DMS153 (cell line): Measurements from ENCODE around the gene ANKRD13B.

Experiments used
- DNase-seq: peaks from one replicate; lab custom pipeline; 2025; lab: John Stamatoyannopoulos, UW

ANKRD13B gene

GRCh38 chr17:29568331-29569244 is 24.3 kb upstream of the ANKRD13B start, which contains the start of gene TP53I13:
Gene TP53I13, plus strand, starts transcription at chr17:29568701. Its CDS starts 58 bp downstream, at chr17:29568759.
- DNase-seq: peak; percentile 58

DNA sequence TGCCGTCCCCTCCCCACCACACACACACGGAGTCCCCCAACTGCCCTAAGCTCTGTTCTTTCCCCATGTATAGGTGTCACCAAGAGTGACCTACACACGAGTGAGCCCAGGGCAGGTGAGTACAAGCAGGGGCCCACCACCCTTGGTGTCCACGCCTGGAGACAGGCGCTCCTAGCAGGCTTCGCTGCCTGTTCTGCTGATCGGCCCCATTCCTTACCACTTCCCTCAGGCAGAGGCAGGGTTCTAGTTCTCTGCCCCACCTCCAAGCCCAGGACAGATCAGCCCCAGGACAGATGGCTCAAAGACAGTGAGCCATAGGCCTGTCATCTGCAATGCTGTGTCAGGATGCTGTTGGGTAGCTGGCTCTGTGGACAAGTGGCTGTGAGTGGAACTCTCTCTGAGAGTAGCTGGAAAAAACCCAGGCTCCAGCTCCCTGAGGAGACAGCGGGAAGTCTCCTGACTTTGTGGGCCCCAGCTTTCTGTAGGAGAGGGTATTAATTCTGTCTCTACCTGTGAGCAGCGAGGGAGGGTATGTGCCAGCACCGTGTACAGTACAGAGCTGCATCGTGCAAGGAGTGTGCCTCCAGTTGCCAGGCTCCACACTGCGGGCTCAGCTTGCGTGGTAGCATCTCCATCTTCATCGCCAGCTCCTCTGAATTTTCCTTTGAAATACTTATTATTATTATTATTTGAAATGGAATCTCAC is 23.5 kb upstream of the ANKRD13B start:
- no peak for DNase-seq

DNA sequence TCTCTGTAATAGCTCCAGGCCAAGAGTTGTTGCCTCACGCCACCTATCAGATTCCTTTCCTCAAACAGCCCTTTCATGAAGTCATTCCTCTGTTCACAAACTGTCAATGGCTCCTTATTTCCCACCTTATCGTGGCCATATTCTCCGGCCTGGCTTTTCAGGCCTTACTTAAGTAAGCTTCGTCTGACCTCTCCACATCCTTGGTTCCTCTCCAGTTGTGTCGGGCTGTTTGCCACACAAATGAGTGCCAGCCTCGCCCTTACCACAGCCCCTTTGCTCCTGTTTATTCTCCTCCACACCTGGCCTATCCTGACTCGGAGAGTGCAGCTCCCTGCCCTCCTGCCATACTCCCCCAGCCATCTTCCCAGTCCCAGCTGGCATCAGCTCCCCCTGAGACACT is 22.4 kb upstream of the ANKRD13B start:
- DNase-seq: no peak

DNA sequence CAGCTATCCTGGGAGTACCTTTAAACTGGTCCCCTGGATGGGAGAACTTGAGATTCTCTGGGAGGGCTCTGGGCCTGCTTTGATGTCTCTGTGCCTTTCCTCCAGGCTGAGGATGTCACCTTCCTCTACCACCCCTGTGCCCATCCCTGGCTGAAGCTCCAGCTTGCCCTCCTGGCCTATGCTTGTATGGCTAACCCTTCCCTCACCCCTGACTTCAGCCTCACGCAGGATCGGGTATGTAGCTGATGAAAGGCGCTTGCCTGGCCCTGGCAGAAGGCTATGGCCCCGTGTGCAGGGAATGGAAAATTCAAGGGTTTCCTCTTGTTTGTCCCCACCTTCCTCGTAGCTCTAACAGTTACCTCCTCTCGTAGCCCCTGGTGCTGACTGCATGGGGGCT is 21.4 kb upstream of the ANKRD13B start:
- DNase-seq: no peak

DNA sequence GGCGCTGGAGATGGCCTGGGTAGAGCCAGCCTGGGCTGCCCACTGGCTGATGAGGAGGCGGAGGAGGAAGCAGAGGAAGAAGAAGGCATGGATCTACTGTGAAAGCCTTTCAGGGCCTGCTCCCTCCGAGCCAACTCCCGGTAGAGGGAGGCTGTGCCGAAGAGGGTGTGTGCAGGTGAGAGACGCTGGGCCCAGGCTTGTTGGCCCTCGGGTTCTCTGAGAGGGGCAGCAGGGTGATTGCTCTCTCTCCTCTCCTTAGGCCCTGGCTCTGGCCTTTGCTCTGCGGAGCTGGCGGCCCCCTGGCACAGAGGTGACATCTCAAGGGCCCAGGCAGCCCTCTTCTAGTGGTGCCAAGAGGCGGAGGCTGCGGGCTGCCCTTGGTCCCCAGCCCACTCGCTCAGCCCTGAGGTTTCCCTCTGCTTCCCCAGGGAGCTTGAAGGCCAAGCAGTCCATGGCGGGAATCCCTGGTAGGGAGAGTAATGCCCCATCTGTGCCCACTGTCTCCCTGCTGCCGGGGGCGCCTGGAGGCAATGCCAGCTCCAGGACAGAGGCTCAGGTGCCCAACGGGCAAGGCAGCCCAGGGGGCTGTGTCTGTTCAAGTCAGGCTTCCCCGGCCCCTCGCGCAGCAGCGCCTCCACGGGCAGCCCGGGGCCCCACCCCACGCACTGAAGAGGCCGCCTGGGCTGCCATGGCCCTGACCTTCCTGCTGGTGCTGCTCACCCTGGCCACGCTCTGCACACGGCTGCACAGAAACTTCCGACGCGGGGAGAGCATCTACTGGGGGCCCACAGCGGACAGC is 20.9 kb upstream of the ANKRD13B start:
- no peak for DNase-seq

GRCh38 chr17:29572691-29573557 is 20.0 kb upstream of the ANKRD13B start:
- no peak for DNase-seq

DNA sequence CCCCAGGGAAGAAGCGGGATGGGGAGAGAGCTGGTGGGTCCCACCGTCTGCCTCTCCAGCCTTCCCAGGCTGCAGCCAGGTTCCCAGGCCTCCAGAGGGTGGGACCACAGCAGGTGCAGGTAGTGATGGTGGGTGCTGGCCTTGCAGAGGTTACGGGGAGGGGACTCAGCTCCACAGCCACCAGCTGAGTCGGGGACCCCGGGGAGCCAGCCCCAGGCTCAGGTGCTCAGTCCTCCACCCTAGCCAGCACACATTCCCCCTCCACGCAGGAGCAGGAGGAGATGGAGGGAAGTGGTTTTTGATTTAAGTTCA is 19.4 kb upstream of the ANKRD13B start:
- DNase-seq: no peak

- no peak for DNase-seq
Measured at GRCh38 chr17:29573871-29574731, 18.8 kb upstream of the ANKRD13B start.

- DNase-seq: no peak
Measured at GRCh38 chr17:29574732-29575510, 18.0 kb upstream of the ANKRD13B start.

GRCh38 chr17:29575511-29576213 is 17.3 kb upstream of the ANKRD13B start:
- no peak for DNase-seq

GRCh38 chr17:29576214-29577000 is 16.5 kb upstream of the ANKRD13B start:
- no peak for DNase-seq

DNA sequence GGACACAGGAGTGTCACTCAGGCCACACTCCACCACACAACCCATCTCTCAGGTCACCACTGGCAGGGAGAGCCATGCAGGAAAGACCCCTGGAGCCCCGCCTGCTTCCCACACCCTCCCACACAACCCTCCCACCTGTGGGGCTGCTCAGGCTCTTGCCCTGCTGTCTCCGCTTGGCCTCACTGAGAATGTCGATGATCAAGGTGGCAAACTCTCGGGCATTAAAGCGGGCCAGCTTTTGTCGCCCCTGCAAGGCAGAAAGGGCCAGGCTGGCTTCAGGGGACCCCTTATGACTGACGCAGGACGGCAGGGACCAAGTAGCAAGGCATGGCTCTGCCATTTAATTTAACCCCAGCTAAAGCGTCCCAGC is 15.9 kb upstream of the ANKRD13B start:
- no peak for DNase-seq

DNA sequence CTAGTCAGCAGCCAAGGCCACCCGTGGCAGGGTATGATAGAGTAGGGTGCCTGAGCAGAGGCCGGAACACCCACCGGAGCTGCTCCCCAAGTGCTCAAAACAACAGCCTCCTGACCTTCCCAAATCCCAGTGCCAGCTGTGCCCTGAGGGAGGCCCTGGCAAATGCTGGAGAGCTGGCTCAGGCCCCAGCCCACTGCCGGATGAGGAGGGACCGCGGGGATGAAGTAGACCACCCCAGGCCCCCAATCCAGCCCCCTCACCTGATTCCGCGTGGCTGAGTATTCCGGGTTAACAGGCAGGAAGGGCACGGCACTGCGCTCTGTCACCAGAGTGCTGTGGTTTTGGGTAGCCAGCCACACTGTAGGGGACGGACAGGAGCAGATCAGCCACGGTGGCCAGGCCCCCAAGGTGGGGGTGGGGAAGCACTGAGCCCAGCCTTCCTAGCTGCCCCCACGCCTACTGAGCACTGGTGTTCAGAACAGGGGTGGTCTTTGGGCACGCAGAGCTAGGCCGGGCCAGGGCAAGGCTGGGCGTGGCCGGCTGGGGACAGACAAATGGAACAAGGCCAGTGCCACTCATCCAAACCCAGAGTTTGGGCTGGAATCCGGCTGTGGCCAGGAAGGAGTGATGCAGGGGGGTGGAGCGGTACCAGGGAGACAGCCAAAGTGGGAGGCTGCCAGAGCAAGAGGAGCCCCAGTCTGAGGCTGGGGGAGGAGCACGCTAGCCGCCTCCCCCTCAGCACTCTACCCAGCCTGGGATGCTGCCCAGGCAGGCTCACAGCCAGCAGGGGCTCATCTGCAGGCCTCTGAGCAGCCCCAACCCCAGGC is 15.3 kb upstream of the ANKRD13B start:
- DNase-seq: no peak

DNA sequence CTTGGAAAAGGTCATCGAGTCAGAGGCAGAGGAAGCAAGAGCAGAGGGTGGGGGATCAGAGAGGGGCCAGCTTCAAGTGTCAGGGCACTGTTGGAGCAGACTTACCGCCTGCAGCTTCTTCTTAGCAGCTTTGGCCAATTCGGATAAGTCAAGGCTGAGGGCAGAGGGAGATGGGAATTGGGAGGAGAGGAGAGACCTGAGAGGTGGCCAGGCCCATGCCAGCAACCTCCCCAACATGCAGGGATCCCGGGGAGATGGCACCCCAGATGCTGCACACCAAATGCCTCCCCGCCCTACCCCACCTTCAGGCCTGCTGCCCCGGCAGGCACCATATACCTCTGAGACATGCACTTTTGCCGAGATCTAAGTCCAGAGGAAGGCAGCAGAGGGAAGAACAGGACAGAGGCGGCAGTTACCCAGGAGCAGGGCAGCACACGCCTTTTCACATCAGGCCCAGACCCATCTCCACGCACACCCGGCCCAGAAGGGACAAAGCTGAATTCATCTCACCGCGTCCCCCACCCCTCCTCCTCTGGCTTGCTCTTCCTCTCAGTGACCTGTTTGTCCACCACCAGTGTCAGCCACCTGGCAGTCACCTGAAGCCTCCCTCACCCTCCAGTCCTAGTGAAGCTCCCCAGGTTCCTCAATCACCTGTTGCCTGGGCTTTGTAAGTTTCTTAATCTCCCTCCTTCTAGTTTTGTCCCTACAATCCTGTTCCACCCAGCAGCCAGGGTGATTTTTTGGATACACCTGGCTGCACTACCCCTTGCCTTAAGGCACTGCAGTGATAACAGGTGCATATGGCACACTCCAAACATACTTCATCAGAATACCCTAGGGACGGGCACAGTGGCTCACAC is 14.1 kb upstream of the ANKRD13B start:
- DNase-seq: no peak

- peak; percentile 81 for DNase-seq
Measured at GRCh38 chr17:29579866-29580771, 12.8 kb upstream of the ANKRD13B start.
